ENCODE measurements around the gene LENG9. TPM values are rescaled to one million over a fixed set of nuclear protein-coding genes. Genes with fewer than 3 reads are reported as not detected.
"Not testable (repeated sequence)": the region's sequence is repeated elsewhere in the genome, so short reads cannot be mapped to it uniquely, and the experiment has no call there.

The LENG9 gene
- total and polyA plus RNA-seq, 7 donors = 1.7 to 3.9 (median 3.3) TPM

DNA sequence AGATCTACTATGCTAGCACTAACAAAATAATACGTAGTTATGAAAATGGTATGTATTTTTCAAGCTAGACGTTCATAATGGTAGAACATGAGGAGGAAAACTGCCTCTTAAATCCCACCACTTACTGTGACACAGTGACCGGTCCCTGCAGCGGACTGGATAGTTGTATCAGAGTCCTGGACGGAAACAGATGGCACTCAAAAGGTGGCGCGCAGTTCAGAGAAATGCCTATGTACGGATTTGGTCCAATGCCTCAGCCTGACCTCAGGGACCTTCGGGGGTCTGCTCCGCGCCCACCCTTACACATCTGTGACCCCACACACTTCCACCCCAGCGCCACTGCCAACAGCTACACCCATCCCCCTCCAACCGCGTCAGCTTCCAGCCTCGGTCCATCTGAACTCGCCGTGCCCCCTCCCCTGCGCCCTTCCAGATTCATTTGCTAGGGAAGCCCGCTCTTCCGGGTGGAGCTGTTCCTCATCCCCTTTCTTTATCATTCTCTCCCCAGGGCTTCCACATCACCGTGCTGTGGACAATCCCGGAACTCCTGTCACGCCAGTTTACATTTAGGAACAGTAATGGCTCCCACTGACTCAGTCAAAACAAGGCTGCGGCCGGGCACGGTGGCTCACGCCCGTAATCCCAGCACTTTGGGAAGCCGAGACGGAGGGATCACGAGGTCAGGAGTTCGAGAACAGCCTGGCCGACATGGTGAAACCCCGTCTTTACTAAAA lies 15.4 kb downstream of the LENG9 start:
- Histone ChIP-seq H3K4me1 (peaks cover 25% of the 10 kb centered on the region), H3K27me3 (ENCODE audit: insufficient read depth in 3 of 3, low read length in 2 of 3) (no peaks in the 10 kb centered on the region), H3K36me3 (ENCODE audit: insufficient read depth in 1 of 2, low read depth in 1 of 2) (peaks cover 5 to 51% of the 10 kb centered on the region in 2 donors), H3K27ac (peak overlapping the region; percentile 94), H3K9me3 (no peaks in the 10 kb centered on the region), H3K4me3 (peak overlapping the region; percentile 80)
- peak; percentile 36 to 62 (median 49) for ATAC-seq
- DNase-seq = peak; percentile 57 to 79
- intact Hi-C loops (cut with DNase I) = no loop called here
- TF ChIP-seq, protein P1, sequence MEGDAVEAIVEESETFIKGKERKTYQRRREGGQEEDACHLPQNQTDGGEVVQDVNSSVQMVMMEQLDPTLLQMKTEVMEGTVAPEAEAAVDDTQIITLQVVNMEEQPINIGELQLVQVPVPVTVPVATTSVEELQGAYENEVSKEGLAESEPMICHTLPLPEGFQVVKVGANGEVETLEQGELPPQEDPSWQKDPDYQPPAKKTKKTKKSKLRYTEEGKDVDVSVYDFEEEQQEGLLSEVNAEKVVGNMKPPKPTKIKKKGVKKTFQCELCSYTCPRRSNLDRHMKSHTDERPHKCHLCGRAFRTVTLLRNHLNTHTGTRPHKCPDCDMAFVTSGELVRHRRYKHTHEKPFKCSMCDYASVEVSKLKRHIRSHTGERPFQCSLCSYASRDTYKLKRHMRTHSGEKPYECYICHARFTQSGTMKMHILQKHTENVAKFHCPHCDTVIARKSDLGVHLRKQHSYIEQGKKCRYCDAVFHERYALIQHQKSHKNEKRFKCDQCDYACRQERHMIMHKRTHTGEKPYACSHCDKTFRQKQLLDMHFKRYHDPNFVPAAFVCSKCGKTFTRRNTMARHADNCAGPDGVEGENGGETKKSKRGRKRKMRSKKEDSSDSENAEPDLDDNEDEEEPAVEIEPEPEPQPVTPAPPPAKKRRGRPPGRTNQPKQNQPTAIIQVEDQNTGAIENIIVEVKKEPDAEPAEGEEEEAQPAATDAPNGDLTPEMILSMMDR (IDR thresholded peaks at IDR 0.05) = no peak
- WGBS, 3 donors = 0 to 2% (median 1%) methylated on average over 34 of the region's 34 CpGs

DNA sequence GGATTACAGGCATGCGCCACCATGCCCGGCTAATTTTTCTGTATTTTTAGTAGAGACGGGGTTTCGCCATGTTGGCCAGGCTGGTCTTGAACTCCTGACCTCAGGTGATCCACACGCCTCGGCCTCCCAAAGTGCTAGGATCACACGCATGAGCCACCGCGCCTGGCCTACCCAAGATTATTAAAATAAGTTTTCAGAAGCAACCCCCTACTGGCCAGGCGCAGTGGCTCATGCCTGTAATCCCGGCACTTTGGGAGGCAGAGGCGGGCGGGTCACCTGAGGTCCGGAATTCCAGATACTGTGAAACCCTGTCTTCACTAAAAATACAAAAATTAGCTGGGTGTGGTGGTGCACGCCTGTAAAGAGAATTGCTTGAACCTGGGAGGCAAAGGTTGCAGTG lies 17.2 kb downstream of the LENG9 start:
- DNase-seq; H3K27ac ChIP-seq; H3K4me3 ChIP-seq; intact Hi-C loops (cut with DNase I); H3K9me3 ChIP-seq; ATAC-seq; H3K27me3 ChIP-seq (ENCODE audit: insufficient read depth in 3 of 3, low read length in 2 of 3): not testable (repeated sequence)
- Histone ChIP-seq H3K4me1 (peaks cover 19% of the 10 kb centered on the region), H3K36me3 (ENCODE audit: insufficient read depth in 1 of 2, low read depth in 1 of 2) (peaks cover 0 to 43% of the 10 kb centered on the region in 2 donors)
- 86 to 92% (median 89%) methylated on average over 15 of the region's 15 CpGs for WGBS, 3 donors

DNA sequence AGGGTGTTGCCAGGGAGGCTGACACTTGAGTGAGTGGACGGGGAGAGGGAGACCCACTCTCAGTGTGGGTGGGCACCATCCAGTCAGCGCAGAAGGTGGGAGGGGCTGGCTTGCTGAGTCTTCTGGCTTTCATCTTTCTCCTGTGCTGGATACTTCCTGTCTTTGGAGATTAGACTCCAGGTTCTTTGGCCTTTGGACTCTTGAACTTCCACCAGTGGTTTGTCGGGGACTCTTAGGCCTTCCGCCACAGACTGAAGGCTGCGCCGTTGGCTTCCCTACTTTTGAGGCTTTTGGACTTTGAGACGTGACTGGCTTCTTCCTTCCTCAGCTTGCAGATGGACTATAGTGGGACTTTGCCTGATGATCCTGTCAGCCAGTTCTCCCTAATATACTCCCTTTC lies 18.8 kb downstream of the LENG9 start:
- peaks cover 0 to 42% of the 10 kb centered on the region in 2 donors for H3K36me3 ChIP-seq (ENCODE audit: insufficient read depth in 1 of 2, low read depth in 1 of 2)
- TF ChIP-seq, protein P1 (IDR thresholded peaks at IDR 0.05) = no peak
- 84 to 93% (median 88%) methylated on average over 7 of the region's 7 CpGs for whole genome bisulfite sequencing, 3 donors
- ATAC-seq (no peak), DNase-seq (no peak)
- no peak overlapping the region for H3K27ac ChIP-seq
- H3K27me3 ChIP-seq (ENCODE audit: insufficient read depth in 3 of 3, low read length in 2 of 3) = no peaks in the 10 kb centered on the region
- intact Hi-C loops (cut with DNase I) = no loop called here
- peaks cover 5% of the 10 kb centered on the region for H3K4me1 ChIP-seq
- no peak overlapping the region for H3K4me3 ChIP-seq
- H3K9me3 ChIP-seq = no peaks in the 10 kb centered on the region

DNA sequence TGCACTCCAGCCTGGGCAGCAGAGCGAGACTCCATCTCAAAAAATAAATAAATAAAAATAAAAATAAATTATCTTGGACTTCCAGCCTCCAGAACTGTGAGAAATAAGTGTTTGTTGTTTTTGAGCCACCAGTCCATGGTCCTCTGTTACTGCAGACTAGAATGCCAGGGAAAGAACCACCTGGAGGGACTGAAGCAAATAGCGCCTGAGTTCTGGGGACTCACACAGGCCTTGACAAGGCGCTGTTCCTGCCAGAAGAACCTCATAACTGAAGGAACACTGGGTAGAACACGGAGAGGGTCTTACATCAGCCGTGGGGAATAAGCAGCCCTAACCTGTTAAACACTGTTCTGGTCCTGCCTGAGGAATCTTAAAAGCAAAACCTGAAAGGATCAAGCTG lies 22.9 kb downstream of the LENG9 start:
- no peaks in the 10 kb centered on the region for H3K4me1 ChIP-seq
- TF ChIP-seq, protein P1 (IDR thresholded peaks at IDR 0.05) = no peak
- WGBS, 3 donors = 91 to 94% (median 92%) methylated on average over 5 of the region's 5 CpGs
- H3K4me3 ChIP-seq = no peak overlapping the region
- peaks cover 0 to 37% of the 10 kb centered on the region in 2 donors for H3K36me3 ChIP-seq (ENCODE audit: insufficient read depth in 1 of 2, low read depth in 1 of 2)
- H3K27me3 ChIP-seq (ENCODE audit: insufficient read depth in 3 of 3, low read length in 2 of 3) = no peaks in the 10 kb centered on the region
- H3K27ac ChIP-seq = no peak overlapping the region
- DNase-seq (no peak), ATAC-seq (no peak)
- no peaks in the 10 kb centered on the region for H3K9me3 ChIP-seq
- intact Hi-C loops (cut with DNase I) = no loop called here

DNA sequence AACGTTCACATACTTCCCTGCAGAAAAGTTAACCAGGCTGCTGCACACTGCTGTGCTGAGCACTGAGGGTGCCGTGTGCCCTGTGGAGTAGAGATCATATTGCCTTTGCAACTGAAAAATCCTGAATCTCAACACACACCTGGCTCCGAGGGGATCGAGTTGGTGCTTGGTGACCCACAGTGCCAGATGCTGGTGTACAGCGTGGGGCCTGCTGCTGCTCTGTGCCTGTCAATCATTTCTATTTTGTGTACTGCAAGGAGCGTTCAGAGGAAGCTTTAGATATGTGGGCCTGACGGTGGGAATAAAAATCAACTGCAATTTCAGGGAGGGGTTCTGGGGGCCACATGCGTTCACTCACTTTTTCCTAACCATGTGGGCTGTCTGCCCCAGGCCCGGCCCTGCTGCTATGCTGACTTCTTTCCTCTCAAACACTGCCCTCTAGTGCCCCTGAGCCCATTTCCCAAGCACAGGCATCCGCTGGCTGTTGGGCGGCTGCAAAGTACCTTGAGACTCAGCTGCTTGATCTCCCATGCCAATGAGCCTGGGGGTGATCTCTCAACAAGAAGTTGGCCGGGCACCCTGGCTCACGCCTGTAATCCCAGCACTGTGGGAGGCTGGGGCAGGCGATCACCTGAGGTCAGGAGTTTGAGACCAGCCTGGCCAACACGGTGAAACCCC lies 24.3 kb downstream of the LENG9 start:
- TF ChIP-seq, protein P1 (IDR thresholded peaks at IDR 0.05) = no peak

More for the DNA sequence above, 24.3 kb downstream of the LENG9 start:
- ATAC-seq = peak in 2 of 4 donors; percentile 35 to 44
- WGBS, 3 donors = 50 to 60% (median 53%) methylated on average over 15 of the region's 15 CpGs
- intact Hi-C loops (cut with DNase I) = no loop called here
- no peak overlapping the region for H3K27ac ChIP-seq
- peaks cover 0 to 23% of the 10 kb centered on the region in 2 donors for H3K36me3 ChIP-seq (ENCODE audit: insufficient read depth in 1 of 2, low read depth in 1 of 2)
- H3K4me1 ChIP-seq = no peaks in the 10 kb centered on the region
- H3K4me3 ChIP-seq = no peak overlapping the region
- H3K9me3 ChIP-seq = no peaks in the 10 kb centered on the region
- H3K27me3 ChIP-seq (ENCODE audit: insufficient read depth in 3 of 3, low read length in 2 of 3) = no peaks in the 10 kb centered on the region
- no peak for DNase-seq

Data from psoas muscle (tissue), 8 donors.